ENCODE data around the gene ANKK1.

The ANKK1 gene

GRCh38 chr11:113373306-113373705 is 14.3 kb upstream of the ANKK1 start:
- DNase-seq, result no peak
- H3K36me3 ChIP-seq, result peaks cover 7 to 47% (median 7%) of the 10 kb centered on the region in 3 donors
- no peak for TF ChIP-seq CTCF (IDR thresholded peaks at IDR 0.05)
- no peaks in the 10 kb centered on the region for H3K4me1 ChIP-seq
- H3K27ac ChIP-seq, result no peak overlapping the region
- H3K4me3 ChIP-seq, result no peak overlapping the region
- H3K9me3 ChIP-seq, result no peaks in the 10 kb centered on the region
- intact Hi-C loops (cut with DNase I; ENCODE audit: low total_unique reads), result no loop called here
- H3K27me3 ChIP-seq, result no peaks in the 10 kb centered on the region

- no peaks in the 10 kb centered on the region for H3K27me3 ChIP-seq
- no peak for TF ChIP-seq CTCF (IDR thresholded peaks at IDR 0.05)
- no peaks in the 10 kb centered on the region for H3K4me1 ChIP-seq
- no peak overlapping the region for H3K27ac ChIP-seq
- no peaks in the 10 kb centered on the region for H3K9me3 ChIP-seq
- intact Hi-C loops (cut with DNase I; ENCODE audit: low total_unique reads), result no loop called here
- H3K4me3 ChIP-seq, result no peak overlapping the region
- peaks cover 0 to 40% (median 0%) of the 10 kb centered on the region in 3 donors for H3K36me3 ChIP-seq
- no peak for DNase-seq
These were observed 13.5 kb upstream of the ANKK1 start for GRCh38 chr11:113373981-113374560.

- Histone ChIP-seq H3K9me3 (no peaks in the 10 kb centered on the region), H3K36me3 (peaks cover 0 to 26% (median 1%) of the 10 kb centered on the region in 3 donors), H3K27me3 (no peaks in the 10 kb centered on the region), H3K4me1 (no peaks in the 10 kb centered on the region), H3K27ac (no peak overlapping the region), H3K4me3 (no peak overlapping the region)
- intact Hi-C loops (cut with DNase I; ENCODE audit: low total_unique reads), result no loop called here
- DNase-seq, result no peak
- TF ChIP-seq CTCF (IDR thresholded peaks at IDR 0.05), result no peak
These were observed 12.2 kb upstream of the ANKK1 start for GRCh38 chr11:113375402-113375801.

GRCh38 chr11:113376156-113376555 is 11.4 kb upstream of the ANKK1 start:
- H3K9me3 ChIP-seq, result no peaks in the 10 kb centered on the region
- no peaks in the 10 kb centered on the region for H3K27me3 ChIP-seq
- no peak for TF ChIP-seq CTCF (IDR thresholded peaks at IDR 0.05)
- peaks cover 0 to 21% (median 9%) of the 10 kb centered on the region in 3 donors for H3K36me3 ChIP-seq
- no peak for DNase-seq
- no peak overlapping the region for H3K27ac ChIP-seq
- no peaks in the 10 kb centered on the region for H3K4me1 ChIP-seq
- intact Hi-C loops (cut with DNase I; ENCODE audit: low total_unique reads), result no loop called here
- no peak overlapping the region for H3K4me3 ChIP-seq

- Histone ChIP-seq H3K4me3 (no peak overlapping the region), H3K36me3 (peaks cover 0 to 10% (median 9%) of the 10 kb centered on the region in 3 donors), H3K27ac (no peak overlapping the region), H3K27me3 (no peaks in the 10 kb centered on the region), H3K4me1 (no peaks in the 10 kb centered on the region), H3K9me3 (no peaks in the 10 kb centered on the region)
- no peak for DNase-seq
- intact Hi-C loops (cut with DNase I; ENCODE audit: low total_unique reads), result no loop called here
- TF ChIP-seq CTCF (IDR thresholded peaks at IDR 0.05), result no peak
These were observed 9.7 kb upstream of the ANKK1 start for GRCh38 chr11:113377681-113378412.
